OCI-LY7 (cell line): ENCODE data around the gene RIN1. TPM values are rescaled to one million over a fixed set of nuclear protein-coding genes. Genes with fewer than 3 reads are reported as not detected.

Source experiments
- BruUV-seq: library from RNA; stranded (reverse); fragments of 400-500 nt; replicated peaks from 2 replicates; lab custom pipeline; 2021; lab: Mats Ljungman, UMichigan
- CTCF ChIA-PET: fragments of 300-600 bp; sonication (Branson Sonifier 250); formaldehyde crosslinking; loops from one replicate; lab custom pipeline; 2022; ENCODE audit warnings: antibody characterized with exemption; ENCODE audit not compliant: unreplicated experiment; lab: Charles Lee
- POLR2A ChIA-PET: fragments of 300-600 bp; sonication (Branson Sonifier 250); formaldehyde crosslinking; loops from one replicate; lab custom pipeline; 2022; ENCODE audit warnings: antibody characterized with exemption; lab: Charles Lee
- DNase-seq: peaks from one replicate; pipeline ENCODE4 v3.0.0-alpha.2; 2015; ENCODE audit warnings: low spot score
- H2AFZ ChIP-seq: fragments of 200-600 bp; sonication (generic), shearing (Covaris generic); 2 replicates; pipeline ENCODE4 v1.6.1; 2014; ENCODE audit warnings: mild to moderate bottlenecking, antibody characterized with exemption, low read length, moderate library complexity
- H3K27ac ChIP-seq: fragments of 200-600 bp; sonication (generic); 2 replicates; pipeline ENCODE4 v1.5.1; 2014; ENCODE audit warnings: mixed run types, low read depth, mild to moderate bottlenecking, moderate library complexity, low read length, inconsistent platforms; ENCODE audit not compliant: poor library complexity, severe bottlenecking
- H3K36me3 ChIP-seq: fragments of 200-600 bp; sonication (generic); 2 replicates; pipeline ENCODE4 v1.6.1; 2014; ENCODE audit warnings: mild to moderate bottlenecking, antibody characterized with exemption, low read length, moderate library complexity, mixed read lengths; ENCODE audit not compliant: insufficient read depth
- H3K4me1 ChIP-seq: fragments of 200-600 bp; sonication (generic); 2 replicates; pipeline ENCODE4 v1.5.1; 2014; ENCODE audit warnings: mild to moderate bottlenecking, low read length; ENCODE audit not compliant: insufficient read depth, poor library complexity, severe bottlenecking
- H3K4me2 ChIP-seq: fragments of 200-600 bp; sonication (generic); 2 replicates; pipeline ENCODE4 v1.6.1; 2014; ENCODE audit warnings: mild to moderate bottlenecking, low read length
- H3K4me3 ChIP-seq: fragments of 200-600 bp; sonication (generic); 2 replicates; pipeline ENCODE4 v1.5.1; 2014; ENCODE audit warnings: mild to moderate bottlenecking, low read depth, low read length; ENCODE audit not compliant: poor library complexity, severe bottlenecking
- H3K79me2 ChIP-seq: fragments of 200-600 bp; sonication (generic); 2 replicates; pipeline ENCODE4 v1.6.1; 2016; ENCODE audit warnings: low read depth, mild to moderate bottlenecking, low read length, moderate library complexity, mixed read lengths; ENCODE audit not compliant: insufficient read depth
- H3K9me2 ChIP-seq: fragments of 200-600 bp; sonication (generic); 2 replicates; pipeline ENCODE4 v1.6.1; 2016; ENCODE audit warnings: mild to moderate bottlenecking, low read length, mixed read lengths; ENCODE audit not compliant: insufficient read depth
- H3K9me3 ChIP-seq: fragments of 200-600 bp; sonication (generic); 2 replicates; pipeline ENCODE4 v1.6.1; 2014; ENCODE audit warnings: mild to moderate bottlenecking, mixed run types, low read length, mixed read lengths
- H4K20me1 ChIP-seq: fragments of 200-600 bp; sonication (generic); 2 replicates; pipeline ENCODE4 v1.6.1; 2014; ENCODE audit warnings: mild to moderate bottlenecking, antibody characterized with exemption, low read length, moderate library complexity, mixed read lengths; ENCODE audit not compliant: insufficient read depth
- EZH2phosphoT487 ChIP-seq: fragments of 200-600 bp; sonication (generic); IDR thresholded peaks from 2 replicates; pipeline ENCODE4 v1.6.1; 2018; ENCODE audit warnings: low read depth, borderline replicate concordance, mild to moderate bottlenecking, mixed run types, antibody characterized with exemption, low read length, moderate library complexity, mixed read lengths
- intact Hi-C: fragments of 100-400 bp; cut with micrococcal nuclease; formaldehyde crosslinking; loops from one replicate; pipeline ENCODE4 v1.10.0; 2022; ENCODE audit not compliant: unreplicated experiment
- total RNA-seq, 2 experiments: library from RNA; depleted of rRNA in 1 of 2; stranded (reverse); fragments of >200 nt in 1 of 2; shearing (Covaris generic) in 1 of 2; gene quantifications; 2 replicates each; pipeline ENCODE4 v1.2.3, GENCODE V29; 2014 to 2022
- TF ChIP-seq, protein P1 (sequence below): fragments of 200-600 bp; sonication (generic); conservative IDR thresholded peaks from 2 replicates; pipeline ENCODE4 v1.5.1; 2014; ENCODE audit warnings: mild to moderate bottlenecking, antibody characterized with exemption, low read length, moderate library complexity, mixed read lengths

Gene RIN1
- total RNA-seq, 2 experiments from 2014 or later, result 1.6 to 2.9 TPM

DNA sequence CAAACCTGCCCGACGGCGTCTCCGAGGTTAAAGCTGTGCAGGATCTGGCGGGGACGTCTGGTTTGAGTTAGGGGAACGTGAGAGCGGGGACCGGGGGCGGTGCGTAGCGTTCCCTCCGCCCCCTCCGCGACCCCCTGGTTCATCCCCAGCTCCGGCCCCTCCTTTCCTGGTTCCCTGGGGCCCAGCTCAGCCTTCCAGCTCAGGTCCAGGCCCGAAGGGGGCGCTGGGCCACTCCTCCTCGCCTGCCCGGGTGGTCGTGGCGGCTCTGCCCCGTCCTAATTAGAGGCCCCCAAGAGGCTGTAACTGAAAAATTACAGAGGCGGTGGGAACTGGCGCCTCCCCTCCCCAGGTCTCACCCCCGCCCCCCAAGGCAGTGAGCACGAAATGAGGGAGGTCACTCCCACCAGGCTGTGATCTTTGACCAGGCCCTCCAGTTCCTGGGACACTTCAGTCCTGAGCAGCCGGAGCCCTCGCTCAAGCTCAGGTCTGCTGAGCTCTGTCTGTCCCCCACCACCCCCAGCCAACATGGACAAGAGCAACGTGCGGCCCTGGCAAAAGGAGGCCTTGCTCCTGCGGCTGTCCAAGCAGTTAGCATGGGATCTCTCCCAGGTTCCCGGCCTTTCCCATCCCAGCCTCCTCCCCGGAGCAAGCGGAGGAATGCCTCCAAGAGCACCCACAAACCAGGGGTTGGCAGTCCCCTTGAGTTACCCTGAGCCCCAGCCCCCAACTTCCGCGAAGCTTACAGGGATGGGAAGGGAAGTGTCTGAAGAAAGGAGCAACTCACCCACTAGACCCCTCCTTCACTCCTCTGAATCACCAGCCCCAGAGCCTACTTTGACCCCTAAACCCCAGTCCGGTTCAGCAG, 22.7 kb downstream of the RIN1 start:
- H2AFZ ChIP-seq, result peak overlapping the region; percentile 18; the same call in 1 of the 2 replicates
- BruUV-seq, result no TSS peak

DNA sequence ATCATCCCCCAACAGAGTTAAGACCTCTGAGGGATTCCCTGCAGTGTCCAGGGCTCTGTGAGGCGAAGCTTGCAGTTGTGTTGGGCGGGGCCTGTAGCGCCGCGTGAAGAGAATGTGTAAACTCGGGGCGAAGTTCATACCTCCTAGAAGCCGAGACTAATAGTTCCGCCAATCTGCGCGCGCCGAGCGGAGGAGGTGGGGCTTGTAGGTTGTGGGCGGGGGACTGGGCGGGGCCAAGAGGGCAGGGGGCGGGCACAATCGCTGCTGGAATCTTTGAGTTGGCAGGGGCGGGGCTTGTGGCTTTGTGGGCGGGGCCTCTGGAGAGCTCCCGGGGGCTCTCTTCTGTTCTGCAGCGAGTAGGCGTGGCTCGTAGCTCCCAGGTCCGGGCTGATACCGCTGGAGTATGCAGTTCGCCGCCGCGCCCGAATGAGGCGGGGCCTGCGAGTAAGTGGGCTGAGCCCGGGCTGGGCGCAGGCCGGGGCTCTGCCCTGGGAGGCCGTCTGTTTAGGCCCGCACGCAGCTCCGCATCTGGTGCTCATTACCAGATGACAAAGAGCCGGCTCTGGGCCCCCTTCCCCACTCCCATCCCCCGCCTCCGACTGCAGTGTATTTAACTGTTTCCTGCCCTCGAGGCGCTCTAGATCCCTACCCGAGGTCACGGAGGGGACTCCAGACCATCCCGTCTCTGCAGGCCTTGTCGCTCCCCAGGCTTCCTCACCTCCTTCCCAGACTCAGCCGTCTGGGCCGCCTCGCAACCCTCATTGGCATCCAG, 23.5 kb downstream of the RIN1 start:
- H3K27ac ChIP-seq, result peak overlapping the region; percentile 72
- no peaks in the 10 kb centered on the region for H3K79me2 ChIP-seq
- peak; percentile 99 for DNase-seq
- CTCF ChIA-PET, result interaction anchor here (0.6 to 2.5 kb wide), 9 partner anchors 9 to 73 kb away, joined by 3 to 7 read pairs (median 3); partner anchors contain the start of genes RIN1 and YIF1A
- POLR2A ChIA-PET, result interaction anchor here (0.6 to 3.6 kb wide), 16 partner anchors 9 to 1070 kb away, joined by 3 to 13 read pairs (median 4); partner anchors contain the start of genes BRMS1 and YIF1A
- no peaks in the 10 kb centered on the region for H3K9me2 ChIP-seq
- no peaks in the 10 kb centered on the region for H3K36me3 ChIP-seq
- H3K9me3 ChIP-seq, result no peaks in the 10 kb centered on the region
- peak overlapping the region; percentile 70 for H2AFZ ChIP-seq
- H3K4me3 ChIP-seq, result peak overlapping the region; percentile 70
- no peaks in the 10 kb centered on the region for H4K20me1 ChIP-seq
- no peak for TF ChIP-seq EZH2phosphoT487
- TF ChIP-seq, protein P1, sequence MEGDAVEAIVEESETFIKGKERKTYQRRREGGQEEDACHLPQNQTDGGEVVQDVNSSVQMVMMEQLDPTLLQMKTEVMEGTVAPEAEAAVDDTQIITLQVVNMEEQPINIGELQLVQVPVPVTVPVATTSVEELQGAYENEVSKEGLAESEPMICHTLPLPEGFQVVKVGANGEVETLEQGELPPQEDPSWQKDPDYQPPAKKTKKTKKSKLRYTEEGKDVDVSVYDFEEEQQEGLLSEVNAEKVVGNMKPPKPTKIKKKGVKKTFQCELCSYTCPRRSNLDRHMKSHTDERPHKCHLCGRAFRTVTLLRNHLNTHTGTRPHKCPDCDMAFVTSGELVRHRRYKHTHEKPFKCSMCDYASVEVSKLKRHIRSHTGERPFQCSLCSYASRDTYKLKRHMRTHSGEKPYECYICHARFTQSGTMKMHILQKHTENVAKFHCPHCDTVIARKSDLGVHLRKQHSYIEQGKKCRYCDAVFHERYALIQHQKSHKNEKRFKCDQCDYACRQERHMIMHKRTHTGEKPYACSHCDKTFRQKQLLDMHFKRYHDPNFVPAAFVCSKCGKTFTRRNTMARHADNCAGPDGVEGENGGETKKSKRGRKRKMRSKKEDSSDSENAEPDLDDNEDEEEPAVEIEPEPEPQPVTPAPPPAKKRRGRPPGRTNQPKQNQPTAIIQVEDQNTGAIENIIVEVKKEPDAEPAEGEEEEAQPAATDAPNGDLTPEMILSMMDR, result no peak
- BruUV-seq, result no TSS peak
- H3K4me2 ChIP-seq, result peak overlapping the region; percentile 89
- intact Hi-C loops, result loop anchor here (1.0 to 5.0 kb wide), 3 partner anchors 16 to 59 kb away; partner anchors contain the start of genes B4GAT1, BRMS1 and SLC29A2
- peaks cover 25% of the 10 kb centered on the region for H3K4me1 ChIP-seq

More for the DNA sequence above, 22.7 kb downstream of the RIN1 start:
- no peaks in the 10 kb centered on the region for H3K9me2 ChIP-seq
- H4K20me1 ChIP-seq, result no peaks in the 10 kb centered on the region
- H3K9me3 ChIP-seq, result no peaks in the 10 kb centered on the region
- H3K79me2 ChIP-seq, result no peaks in the 10 kb centered on the region
- POLR2A ChIA-PET, result interaction anchor here (0.6 to 3.6 kb wide), 11 partner anchors 9 to 78 kb away, joined by 3 to 13 read pairs (median 6); partner anchors contain the start of genes BRMS1 and YIF1A
- intact Hi-C loops, result loop anchor here (5.0 kb wide), 1 partner anchor 34 kb away; the partner anchor contains the start of genes B4GAT1 and BRMS1
- H3K4me3 ChIP-seq, result peak overlapping the region; percentile 70
- H3K4me1 ChIP-seq, result peaks cover 33% of the 10 kb centered on the region
- peak overlapping the region; percentile 21 for H3K27ac ChIP-seq
- no peak for TF ChIP-seq EZH2phosphoT487
- TF ChIP-seq, protein P1, result peak; percentile 49
- CTCF ChIA-PET, result interaction anchor here (1.0 to 2.5 kb wide), 3 partner anchors 15 to 73 kb away, joined by 3 to 7 read pairs (median 4); partner anchors contain the start of gene RIN1
- no peaks in the 10 kb centered on the region for H3K36me3 ChIP-seq
- DNase-seq, result no peak
- peak overlapping the region; percentile 74 for H3K4me2 ChIP-seq
